HEK293 (cell line): ENCODE data around the gene C16orf78.

Experiments used
- CTCF ChIA-PET: fragments of 350-600 bp; formaldehyde crosslinking; extraction: SDS; loops from one replicate; lab custom pipeline; 2021; ENCODE audit warnings: antibody characterized with exemption; lab: Yijun Ruan, JAX
- POLR2A ChIA-PET: fragments of 300-600 bp; formaldehyde crosslinking; extraction: SDS; loops from one replicate; lab custom pipeline; 2020; ENCODE audit warnings: antibody characterized with exemption, inconsistent platforms; lab: Yijun Ruan, JAX
- H3K27ac ChIP-seq: fragments of 200-500 bp; sonication (Bioruptor generic); 2 replicates; pipeline ENCODE4 v1.5.1; 2014; ENCODE audit warnings: low read depth, low read length, control low read depth, inconsistent platforms; ENCODE audit errors: extremely low read depth
- H3K36me3 ChIP-seq, 2 experiments: fragments of 200-500 bp in 1 of 2; sonication (Bioruptor generic) in 1 of 2; 1 replicate in 1 of 2; 2 replicates in 1 of 2; pipeline ENCODE4 v1.5.1; 2014 to 2017; ENCODE audit warnings: inconsistent platforms in 2 of 2, low read length in 2 of 2; ENCODE audit not compliant: control insufficient read depth in 2 of 2, insufficient read depth in 1 of 2
- H3K4me1 ChIP-seq: fragments of 200-500 bp; sonication (Bioruptor generic); 2 replicates; pipeline ENCODE4 v1.5.1; 2014; ENCODE audit warnings: mild to moderate bottlenecking, low read length, inconsistent platforms; ENCODE audit not compliant: control insufficient read depth, insufficient read depth
- H3K4me3 ChIP-seq: 2 replicates; pipeline ENCODE4 v1.5.1; 2011; ENCODE audit warnings: low read depth, mild to moderate bottlenecking, control low read depth, low read length, moderate library complexity
- H3K9me3 ChIP-seq: fragments of 200-500 bp; sonication (Bioruptor generic); 2 replicates; pipeline ENCODE4 v1.5.1; 2014; ENCODE audit warnings: low read depth, low read length, inconsistent platforms; ENCODE audit not compliant: control insufficient read depth, insufficient read depth
- OSR2 ChIP-seq: fragments of 450-650 bp; formaldehyde crosslinking; IDR thresholded peaks from 2 replicates; pipeline ENCODE4 v1.5.1; 2016; ENCODE audit warnings: missing biosample characterization, missing genetic modification characterization
- YY2 ChIP-seq: fragments of 450-650 bp; formaldehyde crosslinking; IDR thresholded peaks from 2 replicates; pipeline ENCODE4 v1.5.1; 2016; ENCODE audit warnings: missing biosample characterization, missing genetic modification characterization
- ZBTB48 ChIP-seq: fragments of 450-650 bp; formaldehyde crosslinking; IDR thresholded peaks from 2 replicates; pipeline ENCODE4 v1.5.1; 2016; ENCODE audit warnings: missing biosample characterization, missing genetic modification characterization
- ZBTB8A ChIP-seq: fragments of 450-650 bp; formaldehyde crosslinking; IDR thresholded peaks from 2 replicates; pipeline ENCODE4 v1.5.1; 2016; ENCODE audit warnings: missing biosample characterization, missing genetic modification characterization
- ZNF18 ChIP-seq: fragments of 450-650 bp; formaldehyde crosslinking; IDR thresholded peaks from 2 replicates; pipeline ENCODE4 v1.5.1; 2016; ENCODE audit warnings: missing biosample characterization, missing genetic modification characterization
- ZNF501 ChIP-seq: fragments of 450-650 bp; formaldehyde crosslinking; IDR thresholded peaks from 2 replicates; pipeline ENCODE4 v1.5.1; 2016; ENCODE audit warnings: missing biosample characterization, missing genetic modification characterization
- ZNF513 ChIP-seq: fragments of 450-650 bp; IDR thresholded peaks from 2 replicates; pipeline ENCODE4 v1.5.1; 2018; ENCODE audit warnings: missing biosample characterization, missing genetic modification characterization
- ZNF561 ChIP-seq: fragments of 450-650 bp; IDR thresholded peaks from 2 replicates; pipeline ENCODE4 v1.5.1; 2018; ENCODE audit warnings: missing biosample characterization, missing genetic modification characterization, borderline replicate concordance
- ZNF610 ChIP-seq: fragments of 450-650 bp; formaldehyde crosslinking; IDR thresholded peaks from 2 replicates; pipeline ENCODE4 v1.5.1; 2016; ENCODE audit warnings: missing biosample characterization, missing genetic modification characterization, borderline replicate concordance
- ZNF664 ChIP-seq: fragments of 450-650 bp; formaldehyde crosslinking; IDR thresholded peaks from 2 replicates; pipeline ENCODE4 v1.5.1; 2016; ENCODE audit warnings: missing biosample characterization, missing genetic modification characterization
- ZNF692 ChIP-seq: fragments of 450-650 bp; formaldehyde crosslinking; IDR thresholded peaks from 2 replicates; pipeline ENCODE4 v1.5.1; 2016; ENCODE audit warnings: missing biosample characterization, missing genetic modification characterization
- ZNF837 ChIP-seq: fragments of 450-650 bp; formaldehyde crosslinking; IDR thresholded peaks from 2 replicates; pipeline ENCODE4 v1.5.1; 2016; ENCODE audit warnings: missing biosample characterization, missing genetic modification characterization
- ZSCAN16 ChIP-seq: fragments of 450-650 bp; formaldehyde crosslinking; IDR thresholded peaks from 2 replicates; pipeline ENCODE4 v1.5.1; 2016; ENCODE audit warnings: missing biosample characterization, missing genetic modification characterization
- ZSCAN18 ChIP-seq: fragments of 450-650 bp; formaldehyde crosslinking; IDR thresholded peaks from 2 replicates; pipeline ENCODE4 v1.5.1; 2016; ENCODE audit warnings: missing biosample characterization, missing genetic modification characterization
- TF ChIP-seq, protein P1 (sequence below): fragments of 450-650 bp; formaldehyde crosslinking; IDR thresholded peaks from 2 replicates; pipeline ENCODE4 v1.5.1; 2016; ENCODE audit warnings: missing biosample characterization, missing genetic modification characterization
- TF ChIP-seq, protein P2 (sequence below): fragments of 450-650 bp; formaldehyde crosslinking; conservative IDR thresholded peaks from 2 replicates; pipeline ENCODE4 v1.5.1; 2016; ENCODE audit warnings: low read depth, missing biosample characterization, missing genetic modification characterization
- TF ChIP-seq, protein P3 (sequence below): fragments of 450-650 bp; formaldehyde crosslinking; IDR thresholded peaks from 2 replicates; pipeline ENCODE4 v1.5.1; 2017; ENCODE audit warnings: missing biosample characterization, mild to moderate bottlenecking, missing genetic modification characterization, moderate library complexity

The C16orf78 gene

GRCh38 chr16:49442805-49443204 lies 69.2 kb downstream of the C16orf78 start:
- Histone ChIP-seq H3K27ac (no peak overlapping the region), H3K4me3 (no peak overlapping the region), H3K4me1 (no peaks in the 10 kb centered on the region), H3K9me3 (no peaks in the 10 kb centered on the region), H3K36me3 (no peaks in the 10 kb centered on the region)
- ChIA-PET CTCF (interaction anchor here (0.8 kb wide), 1 partner anchor 112 kb away, joined by 3 read pairs; no protein-coding TSS in a partner anchor), POLR2A (no interaction called here)
- TF ChIP-seq ZNF692 (tag by site-specific recombination) (no peak), ZSCAN18 (tag by site-specific recombination) (no peak), ZBTB48 (tag by site-specific recombination) (no peak), ZSCAN16 (tag by site-specific recombination) (no peak)
- TF ChIP-seq, protein P1, sequence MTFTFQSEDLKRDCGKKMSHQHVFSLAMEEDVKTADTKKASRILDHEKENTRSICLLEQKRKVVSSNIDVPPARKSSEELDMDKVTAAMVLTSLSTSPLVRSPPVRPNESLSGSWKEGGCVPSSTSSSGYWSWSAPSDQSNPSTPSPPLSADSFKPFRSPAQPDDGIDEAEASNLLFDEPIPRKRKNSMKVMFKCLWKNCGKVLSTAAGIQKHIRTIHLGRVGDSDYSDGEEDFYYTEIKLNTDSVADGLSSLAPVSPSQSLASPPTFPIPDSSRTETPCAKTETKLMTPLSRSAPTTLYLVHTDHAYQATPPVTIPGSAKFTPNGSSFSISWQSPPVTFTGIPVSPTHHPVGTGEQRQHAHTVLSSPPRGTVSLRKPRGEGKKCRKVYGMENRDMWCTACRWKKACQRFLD = no peak

DNA sequence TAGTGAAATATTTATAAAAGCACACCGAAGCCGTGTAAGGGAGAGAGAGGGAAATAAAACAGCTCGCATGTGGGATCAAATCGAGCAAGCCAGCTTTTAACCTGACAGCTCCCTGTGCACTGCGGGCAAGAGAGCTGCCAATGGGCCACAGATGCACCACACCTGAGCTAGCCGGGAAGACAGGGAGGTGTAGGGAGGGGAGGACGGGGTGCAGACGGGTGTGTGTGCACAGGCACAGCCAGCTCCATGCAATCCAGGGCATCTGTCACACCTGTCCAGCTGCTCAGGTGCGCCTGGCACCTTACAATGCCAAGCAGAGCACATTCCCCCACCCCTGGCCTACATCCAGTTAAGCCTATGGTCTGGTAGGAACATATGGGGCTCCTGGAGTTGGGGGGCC lies 70.0 kb downstream of the C16orf78 start:
- Histone ChIP-seq H3K36me3 (no peaks in the 10 kb centered on the region), H3K4me1 (no peaks in the 10 kb centered on the region), H3K27ac (no peak overlapping the region), H3K9me3 (no peaks in the 10 kb centered on the region), H3K4me3 (no peak overlapping the region)
- no peak for TF ChIP-seq ZNF501 (tag by site-specific recombination)
- no peak for TF ChIP-seq ZNF561 (tag by site-specific recombination)
- TF ChIP-seq ZNF513 (tag by site-specific recombination) = no peak
- no peak for TF ChIP-seq ZBTB8A (tag by site-specific recombination)
- TF ChIP-seq, protein P2, sequence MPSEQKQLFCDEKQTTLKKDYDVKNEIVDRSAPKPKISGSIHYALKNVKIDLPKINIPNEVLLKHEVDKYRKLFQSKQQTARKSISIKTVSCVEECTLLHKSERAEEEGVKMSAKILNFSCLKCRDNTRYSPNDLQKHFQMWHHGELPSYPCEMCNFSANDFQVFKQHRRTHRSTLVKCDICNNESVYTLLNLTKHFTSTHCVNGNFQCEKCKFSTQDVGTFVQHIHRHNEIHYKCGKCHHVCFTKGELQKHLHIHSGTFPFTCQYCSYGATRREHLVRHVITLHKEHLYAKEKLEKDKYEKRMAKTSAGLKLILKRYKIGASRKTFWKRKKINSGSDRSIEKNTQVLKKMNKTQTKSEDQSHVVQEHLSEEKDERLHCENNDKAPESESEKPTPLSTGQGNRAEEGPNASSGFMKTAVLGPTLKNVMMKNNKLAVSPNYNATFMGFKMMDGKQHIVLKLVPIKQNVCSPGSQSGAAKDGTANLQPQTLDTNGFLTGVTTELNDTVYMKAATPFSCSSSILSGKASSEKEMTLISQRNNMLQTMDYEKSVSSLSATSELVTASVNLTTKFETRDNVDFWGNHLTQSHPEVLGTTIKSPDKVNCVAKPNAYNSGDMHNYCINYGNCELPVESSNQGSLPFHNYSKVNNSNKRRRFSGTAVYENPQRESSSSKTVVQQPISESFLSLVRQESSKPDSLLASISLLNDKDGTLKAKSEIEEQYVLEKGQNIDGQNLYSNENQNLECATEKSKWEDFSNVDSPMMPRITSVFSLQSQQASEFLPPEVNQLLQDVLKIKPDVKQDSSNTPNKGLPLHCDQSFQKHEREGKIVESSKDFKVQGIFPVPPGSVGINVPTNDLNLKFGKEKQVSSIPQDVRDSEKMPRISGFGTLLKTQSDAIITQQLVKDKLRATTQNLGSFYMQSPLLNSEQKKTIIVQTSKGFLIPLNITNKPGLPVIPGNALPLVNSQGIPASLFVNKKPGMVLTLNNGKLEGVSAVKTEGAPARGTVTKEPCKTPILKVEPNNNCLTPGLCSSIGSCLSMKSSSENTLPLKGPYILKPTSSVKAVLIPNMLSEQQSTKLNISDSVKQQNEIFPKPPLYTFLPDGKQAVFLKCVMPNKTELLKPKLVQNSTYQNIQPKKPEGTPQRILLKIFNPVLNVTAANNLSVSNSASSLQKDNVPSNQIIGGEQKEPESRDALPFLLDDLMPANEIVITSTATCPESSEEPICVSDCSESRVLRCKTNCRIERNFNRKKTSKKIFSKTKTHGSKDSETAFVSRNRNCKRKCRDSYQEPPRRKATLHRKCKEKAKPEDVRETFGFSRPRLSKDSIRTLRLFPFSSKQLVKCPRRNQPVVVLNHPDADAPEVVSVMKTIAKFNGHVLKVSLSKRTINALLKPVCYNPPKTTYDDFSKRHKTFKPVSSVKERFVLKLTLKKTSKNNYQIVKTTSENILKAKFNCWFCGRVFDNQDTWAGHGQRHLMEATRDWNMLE (tag by site-specific recombination) = no peak
- no peak for TF ChIP-seq ZNF837 (tag by site-specific recombination)
- TF ChIP-seq ZNF664 (tag by site-specific recombination) = no peak
- no peak for TF ChIP-seq OSR2 (tag by site-specific recombination)
- TF ChIP-seq, protein P3, sequence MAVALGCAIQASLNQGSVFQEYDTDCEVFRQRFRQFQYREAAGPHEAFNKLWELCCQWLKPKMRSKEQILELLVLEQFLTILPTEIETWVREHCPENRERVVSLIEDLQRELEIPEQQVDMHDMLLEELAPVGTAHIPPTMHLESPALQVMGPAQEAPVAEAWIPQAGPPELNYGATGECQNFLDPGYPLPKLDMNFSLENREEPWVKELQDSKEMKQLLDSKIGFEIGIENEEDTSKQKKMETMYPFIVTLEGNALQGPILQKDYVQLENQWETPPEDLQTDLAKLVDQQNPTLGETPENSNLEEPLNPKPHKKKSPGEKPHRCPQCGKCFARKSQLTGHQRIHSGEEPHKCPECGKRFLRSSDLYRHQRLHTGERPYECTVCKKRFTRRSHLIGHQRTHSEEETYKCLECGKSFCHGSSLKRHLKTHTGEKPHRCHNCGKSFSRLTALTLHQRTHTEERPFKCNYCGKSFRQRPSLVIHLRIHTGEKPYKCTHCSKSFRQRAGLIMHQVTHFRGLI = no peak
- TF ChIP-seq YY2 = no peak
- no peak for TF ChIP-seq ZNF610 (tag by site-specific recombination)
- no peak for TF ChIP-seq ZNF18 (tag by site-specific recombination)
- ChIA-PET CTCF (interaction anchor here (0.6 to 0.8 kb wide), 2 partner anchors 112 to 321 kb away, joined by 3 read pairs; no protein-coding TSS in a partner anchor), POLR2A (no interaction called here)
